OCI-M2 (cell line): Measurements from ENCODE around the gene TMEM212.
"Not testable (repeated sequence)": the region's sequence is repeated elsewhere in the genome, so short reads cannot be mapped to it uniquely, and the experiment has no call there.

Experiments
- DNase-seq: peaks from one replicate; lab custom pipeline; 2025; ENCODE audit not compliant: unreplicated experiment; lab: John Stamatoyannopoulos, UW

The TMEM212 gene

DNA sequence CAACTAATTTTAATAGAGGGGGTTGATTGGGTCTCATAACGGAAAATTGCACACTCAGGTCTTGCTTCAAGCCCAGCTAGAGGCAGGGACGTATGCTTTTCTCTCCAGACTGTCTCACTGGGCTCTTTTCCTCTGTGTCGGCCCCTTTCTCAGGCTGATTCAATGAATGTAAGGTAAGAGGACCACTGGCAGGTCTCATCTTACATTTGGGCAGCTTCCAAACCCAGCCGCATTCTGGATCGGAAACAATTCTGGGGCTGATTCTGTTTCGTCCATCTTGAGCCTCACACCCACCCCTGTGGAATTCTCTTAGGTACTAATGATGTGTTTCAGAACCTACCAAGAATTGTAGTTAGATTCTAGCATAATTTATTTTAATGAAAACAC lies 40.7 kb downstream of the TMEM212 start:
- DNase-seq = no peak

DNA sequence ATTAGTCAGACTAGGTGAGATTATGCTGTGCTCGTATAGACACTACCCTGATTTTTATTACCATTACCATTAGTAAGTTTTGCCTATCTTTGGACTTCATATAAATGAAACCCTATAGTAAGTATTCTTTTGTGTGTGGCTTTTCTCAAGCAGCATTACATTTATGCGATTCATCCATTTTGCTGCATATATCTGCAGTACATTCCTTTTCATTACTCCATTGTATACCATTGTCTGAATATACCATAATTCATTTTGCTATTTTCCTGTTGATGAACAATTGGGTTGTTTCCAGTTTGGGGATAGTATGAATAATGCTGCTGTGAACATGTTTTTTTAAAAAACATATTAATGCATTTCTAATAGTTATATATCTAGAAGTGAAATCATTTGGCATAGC lies 45.3 kb downstream of the TMEM212 start:
- no peak for DNase-seq

DNA sequence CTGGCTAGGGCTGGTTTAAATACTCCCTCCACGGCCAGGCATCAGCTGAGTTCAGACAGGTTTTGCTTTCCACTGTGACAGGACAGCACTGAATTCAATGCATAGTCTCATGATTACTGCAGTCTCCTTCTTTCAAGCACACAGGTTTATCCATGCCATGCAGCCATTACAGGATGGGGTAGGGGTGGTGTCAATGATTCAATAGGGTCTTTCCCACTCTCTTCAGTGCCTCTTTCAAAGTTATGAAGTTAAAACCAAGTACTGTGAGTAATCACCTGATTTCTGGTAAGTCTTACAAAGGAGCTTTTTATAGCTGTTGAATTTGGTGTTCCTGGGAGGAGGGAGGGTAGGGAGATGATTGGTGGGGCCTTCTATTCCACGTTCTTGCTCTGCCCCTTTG lies 47.2 kb downstream of the TMEM212 start:
- DNase-seq = no peak

DNA sequence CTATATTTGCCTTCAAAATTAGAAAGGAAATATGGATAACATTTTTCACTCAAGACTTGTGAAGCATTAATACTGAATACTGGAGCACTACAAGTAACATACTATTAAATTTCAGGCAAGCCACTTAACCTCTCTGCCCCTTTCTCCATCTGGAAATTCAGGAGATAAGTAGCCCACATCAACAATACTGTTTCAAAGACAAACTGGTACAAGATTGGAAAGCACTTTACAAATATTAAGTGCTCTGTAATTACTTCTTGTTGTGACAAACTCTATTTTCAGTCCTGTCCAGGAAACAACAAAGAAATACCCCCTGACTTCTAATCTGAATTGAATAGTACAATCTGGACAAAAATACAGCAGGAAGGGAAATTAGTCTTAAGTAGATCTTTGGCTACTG lies 49.3 kb downstream of the TMEM212 start:
- no peak for DNase-seq

DNA sequence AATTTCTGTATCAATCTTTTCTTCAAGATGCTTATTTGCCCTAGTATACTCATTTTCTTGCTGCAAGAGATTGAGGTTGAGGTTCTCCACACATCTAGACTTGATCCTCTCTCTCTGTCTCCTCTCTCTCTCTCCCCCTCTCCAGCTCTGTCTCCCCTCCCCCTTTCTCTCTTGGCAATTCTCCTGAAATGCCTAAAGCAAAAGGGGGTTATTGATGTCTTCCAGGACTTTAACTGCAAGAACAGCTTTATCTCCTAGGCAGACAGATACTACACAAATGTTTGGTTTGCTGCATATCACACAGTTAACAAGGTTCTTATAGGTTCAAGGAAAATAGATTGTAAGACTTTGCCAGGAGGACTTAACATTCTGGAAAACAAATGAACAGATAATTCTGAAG lies 52.1 kb downstream of the TMEM212 start:
- DNase-seq = no peak

DNA sequence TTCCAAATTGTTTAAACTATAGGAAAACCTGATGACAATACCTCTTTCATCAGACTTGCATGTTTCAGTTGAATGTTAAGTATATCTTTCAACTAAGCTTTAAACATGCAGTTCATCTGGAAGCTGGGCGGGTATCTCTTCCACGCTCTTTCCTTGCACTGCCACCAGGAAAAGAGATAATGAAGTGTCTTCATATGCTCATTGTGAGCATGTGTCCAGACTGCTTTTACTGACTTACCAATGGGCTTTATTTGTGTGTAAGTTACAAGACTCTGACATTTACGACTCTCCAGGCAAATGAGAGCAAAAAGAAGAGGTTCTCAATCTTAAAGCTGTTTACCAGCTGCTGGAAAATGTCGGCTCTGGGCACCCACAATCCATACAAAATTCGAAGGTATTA lies 52.8 kb downstream of the TMEM212 start:
- no peak for DNase-seq

DNA sequence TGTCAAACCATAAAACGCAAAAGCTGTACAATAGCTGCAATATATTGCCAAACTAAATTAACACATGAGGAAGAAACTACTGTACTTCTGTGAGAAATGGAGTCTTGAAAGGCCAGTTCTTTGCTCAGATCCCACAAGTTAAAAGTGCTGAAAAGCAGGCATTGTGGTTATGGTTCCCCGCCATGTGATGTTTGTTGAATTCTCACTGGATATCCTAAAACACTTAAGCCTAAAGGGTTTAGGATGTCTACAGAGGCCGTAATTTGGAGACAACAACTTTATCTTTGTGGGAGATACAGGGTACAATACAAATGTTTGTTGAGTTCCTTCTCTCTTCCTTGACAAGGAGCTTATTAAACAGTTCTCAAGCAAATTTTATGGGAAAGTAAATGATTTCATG lies 53.2 kb downstream of the TMEM212 start:
- DNase-seq = no peak

DNA sequence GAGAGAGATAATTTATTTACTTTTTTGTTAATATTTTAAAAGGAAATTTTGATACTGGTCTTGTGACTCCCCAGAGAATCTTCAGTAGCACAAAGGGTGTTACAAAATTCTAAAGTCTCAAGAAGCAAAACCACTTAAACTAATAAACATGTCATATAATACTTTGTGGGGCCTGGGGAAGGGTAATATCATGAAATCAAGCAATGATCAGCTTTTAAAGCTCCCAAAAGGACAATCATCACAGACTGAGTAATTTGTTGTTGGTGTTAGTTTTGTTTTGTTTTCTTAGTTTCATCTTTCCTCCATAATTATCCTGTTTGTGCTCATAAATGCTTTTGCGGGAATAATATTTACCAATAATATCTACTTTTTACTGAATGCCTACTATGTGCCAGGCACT lies 55.0 kb downstream of the TMEM212 start:
- no peak for DNase-seq

DNA sequence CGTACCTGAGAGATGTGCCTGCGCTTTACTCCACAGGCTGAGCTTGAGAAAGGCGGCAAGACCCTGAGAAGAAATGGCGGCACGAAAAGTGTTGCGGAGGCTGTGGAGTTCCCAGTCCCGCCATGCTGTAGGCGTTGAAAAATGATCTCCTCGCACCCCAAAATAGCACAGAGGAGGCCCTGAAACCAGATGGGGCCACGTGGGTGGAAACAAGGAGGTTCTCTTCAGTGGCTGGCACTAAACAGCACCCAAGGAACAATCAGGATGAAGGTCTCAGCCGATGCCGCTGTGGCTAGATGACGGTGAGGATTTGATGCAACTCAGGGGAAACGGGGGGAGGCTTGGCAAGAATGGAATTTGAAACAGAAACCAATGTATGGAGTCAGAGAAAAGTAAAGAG lies 57.3 kb downstream of the TMEM212 start:
- no peak for DNase-seq

DNA sequence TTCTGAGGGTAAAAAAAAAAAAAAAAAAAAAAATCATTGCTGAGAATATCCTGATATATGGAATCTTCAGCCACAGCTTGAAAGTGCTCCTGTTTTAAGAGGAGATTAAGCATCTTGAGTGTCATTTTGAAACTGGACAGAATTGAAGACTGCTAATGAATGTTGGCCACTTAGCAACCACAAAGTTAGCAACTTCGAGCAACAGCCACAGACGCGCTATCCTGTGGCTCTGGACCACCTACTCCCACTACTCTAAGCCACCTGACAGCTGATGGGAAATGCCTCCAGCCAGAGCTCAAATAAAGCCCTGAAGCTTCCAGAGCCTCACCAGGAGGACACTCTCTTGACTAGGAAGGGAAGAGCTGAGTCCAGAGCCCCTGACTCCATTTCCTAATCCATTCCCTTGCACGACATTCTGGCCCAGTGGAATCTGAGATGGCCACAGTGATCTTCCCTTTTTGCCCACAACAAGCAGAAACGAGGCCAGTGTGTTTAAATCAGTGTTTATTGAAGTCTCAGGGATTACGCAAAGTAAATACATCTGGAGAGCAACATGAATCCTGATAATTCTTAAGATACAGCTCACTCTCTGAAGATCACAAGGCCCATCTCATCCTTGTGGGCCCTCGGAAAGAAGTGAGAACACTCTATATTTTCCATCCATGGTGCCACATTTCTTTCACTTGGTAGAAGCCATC lies 58.6 kb downstream of the TMEM212 start:
- no peak for DNase-seq

DNA sequence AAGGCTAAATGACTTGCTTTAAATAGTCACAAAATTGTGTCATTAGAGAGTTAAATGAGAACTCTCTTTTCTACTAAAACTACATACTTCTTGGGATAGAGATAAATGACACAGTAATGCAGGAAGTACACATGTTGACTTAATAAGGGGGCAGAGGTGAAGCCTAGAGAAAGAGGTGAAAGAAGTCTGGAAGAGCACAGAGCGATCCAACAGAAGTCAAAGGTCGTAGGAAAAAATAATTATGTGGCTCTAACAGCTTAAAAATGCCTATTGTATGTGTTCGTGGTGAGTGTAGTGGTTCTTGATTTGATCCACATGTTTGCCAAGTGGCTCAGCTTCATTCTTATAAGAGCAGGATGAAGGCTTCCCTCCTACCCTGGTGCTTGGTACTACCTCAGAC lies 61.7 kb downstream of the TMEM212 start:
- DNase-seq = no peak

DNA sequence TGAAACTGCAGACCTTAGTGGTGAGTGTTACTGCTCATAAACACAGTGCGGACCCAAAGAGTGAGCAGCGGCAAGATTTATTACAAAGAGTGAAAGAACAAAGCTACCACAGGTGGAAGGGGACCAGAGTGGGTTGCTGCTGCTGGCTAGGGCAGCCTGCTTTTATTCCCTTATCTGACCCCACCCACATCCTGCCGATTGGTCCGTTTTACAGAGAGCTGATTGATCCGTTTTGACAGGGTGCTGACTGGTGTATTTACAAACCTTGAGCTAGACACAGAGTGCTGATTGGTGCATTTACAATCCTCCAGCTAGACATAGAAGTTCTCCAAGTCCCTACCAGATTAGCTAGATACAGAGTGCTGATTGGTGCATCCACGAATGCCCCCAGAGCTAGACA lies 63.4 kb downstream of the TMEM212 start:
- not testable (repeated sequence) for DNase-seq

DNA sequence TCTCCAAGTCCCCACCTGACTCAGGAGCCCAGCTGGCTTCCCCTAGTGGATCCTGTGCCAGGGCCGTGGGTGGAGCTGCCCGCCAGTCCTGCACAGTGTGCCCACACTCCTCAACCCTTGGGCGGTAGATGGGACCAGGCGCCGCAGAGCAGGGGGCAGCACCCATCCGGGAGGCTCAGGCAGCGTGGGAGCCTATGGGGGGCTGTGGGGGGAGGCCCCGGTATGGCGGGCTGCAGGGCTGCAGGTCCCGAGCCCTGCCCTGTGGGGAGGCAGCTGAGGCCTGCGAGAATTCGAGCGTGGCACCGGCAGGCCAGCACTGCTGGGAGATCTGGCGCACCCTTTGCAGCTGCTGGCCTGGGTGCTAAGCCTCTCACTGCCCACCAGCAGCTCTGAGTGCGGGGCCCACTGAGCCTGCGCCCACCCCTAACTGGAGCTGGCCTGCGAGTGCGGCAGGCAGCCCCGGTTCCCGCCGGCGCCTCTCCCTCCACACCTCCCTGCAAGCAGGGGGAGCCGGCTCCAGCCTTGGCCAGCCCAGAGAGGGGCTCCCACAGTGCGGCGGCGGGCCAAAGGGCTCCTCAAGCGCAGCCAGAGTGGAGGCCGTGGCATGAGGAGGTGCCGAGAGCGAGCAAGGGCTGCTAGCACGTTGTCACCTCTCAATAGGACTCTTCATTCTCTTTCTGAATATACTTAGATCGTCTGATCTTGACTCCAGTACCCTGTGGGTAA lies 64.0 kb downstream of the TMEM212 start:
- DNase-seq = no peak

DNA sequence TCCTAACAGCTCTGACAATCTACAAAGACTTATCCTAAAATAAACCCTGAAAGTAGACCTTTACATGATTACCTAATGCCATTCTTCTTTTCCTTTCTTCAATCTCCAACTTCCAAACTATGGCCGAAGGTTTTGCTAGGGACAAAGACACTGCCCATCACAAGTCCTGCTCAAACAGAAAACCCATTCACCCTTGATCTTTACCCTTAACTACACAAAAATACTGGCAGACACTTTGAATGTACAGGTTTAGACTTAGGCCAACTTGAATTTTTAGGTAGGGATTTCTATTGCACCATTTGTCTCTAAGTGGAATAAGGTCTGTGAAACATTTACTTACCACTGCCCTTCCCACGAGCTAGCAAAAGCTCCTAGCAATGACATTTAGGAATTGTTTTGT lies 64.6 kb downstream of the TMEM212 start:
- DNase-seq = no peak

DNA sequence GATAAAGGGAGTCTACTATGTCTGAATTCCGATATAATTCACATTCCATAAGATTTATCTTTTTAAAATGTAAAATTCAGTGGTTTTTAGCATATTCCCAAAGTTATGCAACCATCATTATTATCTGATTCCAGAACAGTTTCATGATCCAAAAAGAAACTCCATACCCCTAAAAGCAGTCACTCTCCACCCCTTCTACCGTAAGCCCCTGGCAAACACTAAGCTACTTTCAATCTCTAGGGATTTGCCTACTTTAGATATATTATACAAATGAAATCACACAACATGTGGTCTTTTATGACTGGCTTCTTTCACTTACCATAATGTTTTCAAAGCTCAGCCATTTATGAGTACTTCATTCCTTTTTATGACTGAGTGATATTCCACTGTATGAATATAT lies 65.6 kb downstream of the TMEM212 start:
- no peak for DNase-seq
